ENCODE results near the gene LSR. TPM values are rescaled to one million over a fixed set of nuclear protein-coding genes. Genes with fewer than 3 reads are reported as not detected.

The LSR gene
- total RNA-seq, 1 donor from 2014 or later: 78.5 TPM

DNA sequence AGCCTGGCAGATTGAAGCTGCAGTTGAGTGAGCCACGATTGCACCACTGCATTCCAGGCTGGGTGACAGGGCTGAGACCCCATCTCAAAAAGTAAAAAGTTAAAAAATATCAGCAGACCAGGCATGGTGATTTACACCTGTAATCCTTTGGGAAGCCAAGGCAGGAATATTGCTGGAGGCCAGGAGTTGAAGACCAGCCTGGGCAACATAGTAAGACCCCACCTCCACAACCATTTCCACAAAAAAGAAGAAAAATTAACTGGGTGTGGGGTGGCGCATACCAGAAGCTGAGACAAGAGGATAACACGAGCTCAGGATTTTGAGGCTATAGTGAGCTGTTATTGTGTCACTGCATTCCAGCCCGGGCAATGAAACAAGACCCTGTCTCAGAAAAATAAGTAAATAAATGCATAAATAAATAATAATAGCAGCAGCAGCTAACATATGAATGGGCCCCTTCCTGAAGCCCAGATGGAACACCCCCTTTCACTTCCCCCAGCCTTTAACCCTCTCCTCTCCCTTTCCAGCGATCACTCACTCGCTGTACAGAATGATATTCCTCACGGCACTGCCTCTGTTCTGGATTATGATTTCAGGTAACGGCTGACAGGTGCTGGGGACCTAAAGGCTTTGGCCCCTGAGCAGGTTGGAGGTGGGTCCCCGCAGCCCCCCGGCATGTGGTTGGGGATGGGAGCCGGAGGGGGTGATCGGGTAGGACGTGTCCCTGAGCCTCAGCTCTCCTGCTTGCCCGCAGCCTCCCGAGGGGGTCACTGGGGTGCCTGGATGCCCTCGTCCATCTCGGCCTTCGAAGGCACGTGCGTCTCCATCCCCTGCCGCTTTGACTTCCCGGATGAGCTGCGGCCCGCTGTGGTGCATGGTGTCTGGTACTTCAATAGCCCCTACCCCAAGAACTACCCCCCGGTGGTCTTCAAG lies 46.3 kb downstream of the LSR start:
- peaks cover 10% of the 10 kb centered on the region for H3K27me3 Mint-ChIP-seq
- no peaks in the 10 kb centered on the region for H3K9me3 Mint-ChIP-seq
- H3K4me3 Mint-ChIP-seq: no peak overlapping the region
- no peaks in the 10 kb centered on the region for H3K4me1 Mint-ChIP-seq (ENCODE audit: unreplicated experiment)
- H3K27ac Mint-ChIP-seq: no peak overlapping the region
- no peaks in the 10 kb centered on the region for H3K36me3 Mint-ChIP-seq
- TF ChIP-seq, protein P1, sequence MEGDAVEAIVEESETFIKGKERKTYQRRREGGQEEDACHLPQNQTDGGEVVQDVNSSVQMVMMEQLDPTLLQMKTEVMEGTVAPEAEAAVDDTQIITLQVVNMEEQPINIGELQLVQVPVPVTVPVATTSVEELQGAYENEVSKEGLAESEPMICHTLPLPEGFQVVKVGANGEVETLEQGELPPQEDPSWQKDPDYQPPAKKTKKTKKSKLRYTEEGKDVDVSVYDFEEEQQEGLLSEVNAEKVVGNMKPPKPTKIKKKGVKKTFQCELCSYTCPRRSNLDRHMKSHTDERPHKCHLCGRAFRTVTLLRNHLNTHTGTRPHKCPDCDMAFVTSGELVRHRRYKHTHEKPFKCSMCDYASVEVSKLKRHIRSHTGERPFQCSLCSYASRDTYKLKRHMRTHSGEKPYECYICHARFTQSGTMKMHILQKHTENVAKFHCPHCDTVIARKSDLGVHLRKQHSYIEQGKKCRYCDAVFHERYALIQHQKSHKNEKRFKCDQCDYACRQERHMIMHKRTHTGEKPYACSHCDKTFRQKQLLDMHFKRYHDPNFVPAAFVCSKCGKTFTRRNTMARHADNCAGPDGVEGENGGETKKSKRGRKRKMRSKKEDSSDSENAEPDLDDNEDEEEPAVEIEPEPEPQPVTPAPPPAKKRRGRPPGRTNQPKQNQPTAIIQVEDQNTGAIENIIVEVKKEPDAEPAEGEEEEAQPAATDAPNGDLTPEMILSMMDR (conservative IDR thresholded peaks at IDR 0.05): no peak
- DNase-seq (ENCODE audit: extremely low spot score, unreplicated experiment): no peak

DNA sequence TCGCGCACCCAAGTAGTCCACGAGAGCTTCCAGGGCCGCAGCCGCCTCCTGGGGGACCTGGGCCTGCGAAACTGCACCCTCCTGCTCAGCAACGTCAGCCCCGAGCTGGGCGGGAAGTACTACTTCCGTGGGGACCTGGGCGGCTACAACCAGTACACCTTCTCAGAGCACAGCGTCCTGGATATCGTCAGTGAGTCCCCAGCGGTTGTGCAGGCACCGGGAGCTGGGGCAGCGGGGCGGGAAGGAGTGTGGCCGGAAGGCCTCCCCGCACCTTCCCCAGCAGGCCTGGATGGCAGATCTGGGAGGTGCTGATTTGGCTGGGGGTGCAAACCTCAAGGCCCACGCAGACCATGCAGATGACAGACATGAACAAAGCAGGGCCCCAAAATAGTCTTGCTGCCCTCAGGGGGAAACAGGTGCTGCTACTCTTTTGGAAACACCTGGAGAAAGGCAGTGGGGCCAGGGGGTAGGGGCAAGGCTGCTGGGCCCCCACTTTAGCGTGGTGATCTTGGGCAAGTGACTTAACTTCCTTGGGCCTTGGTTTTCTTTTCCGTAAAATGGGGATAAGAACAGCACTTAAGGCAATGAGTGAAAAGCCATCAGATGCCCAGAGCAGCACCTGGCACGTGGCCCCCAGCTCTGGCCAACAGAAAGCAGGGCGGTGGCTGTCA lies 47.1 kb downstream of the LSR start:
- Mint-ChIP-seq H3K27me3 (peaks cover 10% of the 10 kb centered on the region), H3K9me3 (no peaks in the 10 kb centered on the region), H3K27ac (no peak overlapping the region), H3K36me3 (no peaks in the 10 kb centered on the region), H3K4me3 (no peak overlapping the region), H3K4me1 (ENCODE audit: unreplicated experiment) (no peaks in the 10 kb centered on the region)
- no peak for DNase-seq (ENCODE audit: extremely low spot score, unreplicated experiment)
- TF ChIP-seq, protein P1 (conservative IDR thresholded peaks at IDR 0.05): no peak

DNA sequence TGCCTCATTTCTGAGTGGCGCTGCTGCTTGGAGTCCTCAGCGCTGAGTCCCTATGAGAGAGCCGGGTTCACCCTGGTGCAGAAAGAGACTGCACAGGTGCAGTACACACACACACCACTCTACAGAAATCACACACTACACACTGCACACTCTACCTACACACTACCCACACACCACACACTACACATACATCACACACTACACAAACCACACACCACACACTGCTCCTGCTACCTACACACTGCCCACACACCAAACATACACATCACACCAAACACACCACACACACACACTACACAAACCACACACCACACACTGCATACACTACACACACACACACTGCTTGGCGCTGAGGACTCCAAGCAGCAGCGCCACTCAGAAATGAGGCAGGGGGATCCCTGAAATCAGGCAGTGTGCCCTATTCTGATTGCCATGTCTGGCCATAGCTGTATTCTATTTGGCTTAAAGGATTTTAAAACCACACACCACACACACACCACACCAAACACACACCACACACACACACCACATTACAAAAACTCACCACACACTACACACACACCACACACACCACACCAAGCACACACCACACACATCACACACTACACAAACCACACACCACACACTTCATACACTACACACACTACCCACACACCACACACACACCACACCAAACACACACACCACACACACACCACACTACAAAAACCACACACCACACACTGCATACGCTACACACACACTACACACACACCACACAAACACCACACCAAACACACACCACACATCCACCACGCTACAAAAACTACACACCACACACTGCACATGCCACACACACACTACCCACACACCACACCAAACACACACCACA lies 48.1 kb downstream of the LSR start:
- no peaks in the 10 kb centered on the region for H3K4me1 Mint-ChIP-seq (ENCODE audit: unreplicated experiment)
- DNase-seq (ENCODE audit: extremely low spot score, unreplicated experiment): no peak
- TF ChIP-seq, protein P1 (conservative IDR thresholded peaks at IDR 0.05): no peak
- no peaks in the 10 kb centered on the region for H3K36me3 Mint-ChIP-seq
- no peak overlapping the region for H3K4me3 Mint-ChIP-seq
- no peak overlapping the region for H3K27ac Mint-ChIP-seq
- no peaks in the 10 kb centered on the region for H3K9me3 Mint-ChIP-seq
- peaks cover 4% of the 10 kb centered on the region for H3K27me3 Mint-ChIP-seq

DNA sequence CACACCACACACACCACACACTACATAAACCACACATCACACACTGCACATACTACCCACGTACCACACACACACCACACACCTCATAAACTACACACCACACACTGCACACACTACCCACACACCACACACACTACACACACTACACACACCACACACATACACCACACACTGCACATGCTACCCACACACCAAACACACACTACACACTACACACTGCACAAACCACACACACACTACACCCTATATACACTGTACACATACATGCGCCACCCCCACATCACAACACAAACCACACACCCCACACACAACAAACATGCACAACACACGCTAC lies 48.7 kb downstream of the LSR start:
- Mint-ChIP-seq H3K27me3 (peaks cover 4% of the 10 kb centered on the region), H3K4me1 (ENCODE audit: unreplicated experiment) (no peaks in the 10 kb centered on the region), H3K9me3 (no peaks in the 10 kb centered on the region), H3K27ac (no peak overlapping the region), H3K36me3 (no peaks in the 10 kb centered on the region), H3K4me3 (no peak overlapping the region)
- no peak for DNase-seq (ENCODE audit: extremely low spot score, unreplicated experiment)
- TF ChIP-seq, protein P1 (conservative IDR thresholded peaks at IDR 0.05): no peak

DNA sequence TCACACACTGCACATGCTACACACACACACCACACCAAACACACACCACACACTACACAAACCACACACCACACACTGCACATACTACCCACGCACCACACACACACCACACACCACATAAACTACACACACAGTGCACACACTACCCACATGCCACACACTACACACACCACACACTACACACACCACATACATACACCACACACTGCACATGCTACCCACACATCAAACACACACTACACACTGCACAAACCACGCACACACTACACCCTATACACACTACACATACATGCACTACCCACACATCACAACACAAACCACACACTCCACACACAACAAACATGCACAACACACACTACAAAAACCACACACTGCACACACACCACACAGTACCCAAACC lies 49.1 kb downstream of the LSR start:
- Mint-ChIP-seq H3K4me3 (no peak overlapping the region), H3K9me3 (no peaks in the 10 kb centered on the region), H3K27me3 (peaks cover 4% of the 10 kb centered on the region), H3K36me3 (no peaks in the 10 kb centered on the region), H3K4me1 (ENCODE audit: unreplicated experiment) (no peaks in the 10 kb centered on the region), H3K27ac (no peak overlapping the region)
- no peak for DNase-seq (ENCODE audit: extremely low spot score, unreplicated experiment)
- TF ChIP-seq, protein P1 (conservative IDR thresholded peaks at IDR 0.05): no peak

Measured in type B pancreatic cell (in vitro differentiated cells).